GM12878 (cell line): ENCODE results near the gene CRYBA2. TPM values are rescaled to one million over a fixed set of nuclear protein-coding genes. Genes with fewer than 3 reads are reported as not detected.
A peak's percentile ranks its signal among the peaks of the same experiment; 100 is the strongest.

Experiments
- ATAC-seq: fragments of 200-7000 bp; cut with Tn5 transposase; 3 replicates; pipeline ENCODE4 v1.9.1; 2020; ENCODE audit warnings: mild to moderate bottlenecking, moderate library complexity
- BruUV-seq: library from RNA; stranded (reverse); fragments of 400-500 nt; replicated peaks from 2 replicates; lab custom pipeline; 2021; lab: Mats Ljungman, UMichigan
- CTCF ChIA-PET: fragments of 300-600 bp; sonication (Branson Sonifier 250); formaldehyde crosslinking; extraction: SDS; loops from one replicate; lab custom pipeline; 2021; ENCODE audit warnings: inconsistent platforms; lab: Yijun Ruan, JAX
- POLR2A ChIA-PET: fragments of 350-600 bp; formaldehyde crosslinking; extraction: SDS; loops from one replicate; lab custom pipeline; 2021; ENCODE audit warnings: inconsistent platforms; lab: Charles Lee
- RAD21 ChIA-PET: fragments of 300-600 bp; sonication (Branson Sonifier 250); formaldehyde crosslinking; loops from one replicate; lab custom pipeline; 2023; ENCODE audit warnings: antibody characterized with exemption; ENCODE audit not compliant: unreplicated experiment; lab: Charles Lee
- SMC1A ChIA-PET: fragments of 300-600 bp; sonication (Branson Sonifier 250); formaldehyde crosslinking; loops from one replicate; lab custom pipeline; 2023; ENCODE audit not compliant: unreplicated experiment, uncharacterized antibody; lab: Charles Lee
- DNase-seq: peaks from one replicate; pipeline ENCODE4 v3.0.0-alpha.2; 2011; ENCODE audit warnings: low read depth, low spot score
- FAIRE-seq: peaks from 3 replicates; lab custom pipeline; 2011; peaks lifted over from hg19 to GRCh38; lab: Jason Lieb, UNC
- H2AFZ ChIP-seq: 2 replicates; pipeline ENCODE4 v1.6.0; 2011; ENCODE audit warnings: low read depth, low read length, control low read depth; ENCODE audit not compliant: control insufficient read depth
- H3K27ac ChIP-seq: 2 replicates; pipeline ENCODE4 v1.5.1; 2011; ENCODE audit warnings: control low read depth; ENCODE audit not compliant: control insufficient read depth, insufficient read depth
- H3K27me3 ChIP-seq, 2 experiments: replicated peaks in 1 of 2; 2 replicates each; pipeline versions ENCODE4 v1.6.0 to v1.6.1; 2011; ENCODE audit warnings: low read length in 1 of 2; ENCODE audit not compliant: control insufficient read depth in 2 of 2, insufficient read depth in 2 of 2
- H3K36me3 ChIP-seq, 2 experiments: 2 replicates each; pipeline ENCODE4 v1.5.1; 2011; ENCODE audit warnings: low read length in 1 of 2; ENCODE audit not compliant: control insufficient read depth in 2 of 2, insufficient read depth in 2 of 2
- H3K4me1 ChIP-seq: 2 replicates; pipeline ENCODE4 v1.6.1; 2011; ENCODE audit warnings: mild to moderate bottlenecking, low read length, moderate library complexity, mixed read lengths; ENCODE audit not compliant: control insufficient read depth, insufficient read depth
- H3K4me2 ChIP-seq: 2 replicates; pipeline ENCODE4 v1.6.0; 2011; ENCODE audit warnings: control low read depth; ENCODE audit not compliant: control insufficient read depth, insufficient read depth
- H3K4me3 ChIP-seq: fragments of 200-600 bp; sonication (generic); 2 replicates; pipeline ENCODE4 v1.5.1; 2016
- H3K79me2 ChIP-seq: 2 replicates; pipeline ENCODE4 v1.6.0; 2011; ENCODE audit warnings: low read length; ENCODE audit not compliant: control insufficient read depth, insufficient read depth
- H3K9ac ChIP-seq: 2 replicates; pipeline ENCODE4 v1.8.0; 2011; ENCODE audit warnings: low read length, control low read depth, mixed read lengths; ENCODE audit not compliant: control insufficient read depth, insufficient read depth
- H3K9me3 ChIP-seq: replicated peaks from 3 replicates; pipeline ENCODE4 v1.5.1; 2011; ENCODE audit warnings: mild to moderate bottlenecking, low read length; ENCODE audit not compliant: control insufficient read depth, insufficient read depth
- H4K20me1 ChIP-seq: 2 replicates; pipeline ENCODE4 v1.6.0; 2011; ENCODE audit not compliant: control insufficient read depth, insufficient read depth
- ATF2 ChIP-seq: IDR thresholded peaks from 2 replicates; pipeline ENCODE4 v1.6.1; 2012; ENCODE audit warnings: low read length, inconsistent platforms
- BMI1 ChIP-seq: fragments of 450-650 bp; IDR thresholded peaks from 2 replicates; pipeline ENCODE4 v1.6.1; 2016; ENCODE audit warnings: mild to moderate bottlenecking, moderate library complexity, borderline replicate concordance
- FOXK2 ChIP-seq: fragments of 450-650 bp; IDR thresholded peaks from 2 replicates; pipeline ENCODE4 v1.6.1; 2017; ENCODE audit warnings: mild to moderate bottlenecking, moderate library complexity
- HDAC2 ChIP-seq: fragments of 200-600 bp; sonication (generic); IDR thresholded peaks from 2 replicates; pipeline ENCODE4 v1.6.1; 2017
- NR2C2 ChIP-seq: IDR thresholded peaks from 2 replicates; pipeline ENCODE4 v1.6.1; 2011; ENCODE audit warnings: borderline replicate concordance, low read depth; ENCODE audit not compliant: control insufficient read depth, insufficient read length
- YY1 ChIP-seq: IDR thresholded peaks from 2 replicates; pipeline ENCODE4 v1.6.1; 2011; ENCODE audit warnings: low read depth, mild to moderate bottlenecking, low read length
- WGBS: methylation state at CpG from one replicate; pipeline ENCODE4 v1.1.6; 2016; ENCODE audit warnings: low lambda C conversion rate; ENCODE audit not compliant: insufficient replicate concordance, insufficient coverage; ENCODE audit errors: missing lambda C conversion rate; 5-methylcytosine and 5-hydroxymethylcytosine counted together
- in situ Hi-C: fragments of 300-500 bp; cut with MboI; formaldehyde crosslinking; loops from 9 replicates; pipeline ENCODE4 v1.14.3; 2018; ENCODE audit warnings: mixed read lengths
- intact Hi-C: fragments of 100-400 bp; cut with micrococcal nuclease; formaldehyde crosslinking; loops from one replicate; pipeline ENCODE4 v1.14.2; 2022; ENCODE audit not compliant: unreplicated experiment
- polyA plus RNA-seq, 11 experiments: library from polyadenylated mRNA; depleted of rRNA in 4 of 11; unstranded in 6 of 11; stranded (reverse) in 5 of 11; fragments of >200 nt; fragmentation: Nextera tagmentation in 4 of 11; fragmentation: Illumina TruSeq in 1 of 11; extraction: Ambion mirVana in 4 of 11; extraction: Trizol in 1 of 11; gene quantifications; 1 replicate in 1 of 11; 2 replicates in 10 of 11; pipeline versions ENCODE4 v1.2.1 to v1.2.3, GENCODE V29; 2011 to 2016; ENCODE audit warnings: inconsistent platforms in 2 of 11, missing spikeins in 2 of 11, low read depth in 1 of 11
- total RNA-seq, 4 experiments: library from RNA; depleted of rRNA in 3 of 4; stranded (reverse); fragments of >200 nt in 3 of 4; fragmentation: Illumina TruSeq in 1 of 4; extraction: Trizol in 1 of 4; gene quantifications; 2 replicates each; pipeline versions ENCODE4 v1.2.1 to v1.2.3, GENCODE V29; 2013 to 2021

Gene CRYBA2
- total and polyA plus RNA-seq, 10 of the 15 experiments (the other 5 are each of a cell fraction or from before 2014, with no cell fraction given) = not detected

GRCh38 chr2:219041252-219041651 lies 48.0 kb upstream of the CRYBA2 start, which contains the start of gene CFAP65:
TSS of gene CFAP65 (minus strand) at chr2:219041516. CDS start at chr2:219039048, 2,468 bp downstream.
- Histone ChIP-seq H3K4me1 (no peaks in the 10 kb centered on the region), H3K27ac (no peak within 1 kb of the TSS), H3K4me2 (no peak within 1 kb of the TSS), H2AFZ (no peak within 1 kb of the TSS), H3K9me3 (no peaks in the 10 kb centered on the region), H3K9ac (no peak within 1 kb of the TSS), H4K20me1 (no peaks in the 10 kb centered on the region), H3K4me3 (no peak within 1 kb of the TSS), H3K27me3 (peaks cover 0 to 13% of the 10 kb centered on the region in 2 experiments; a peak in 2 of 4 replicates), H3K36me3 (no peaks in the 10 kb centered on the region), H3K79me2 (no peaks in the 10 kb centered on the region)
- no peak for DNase-seq
- SMC1A ChIA-PET = interaction anchor here (1.5 kb wide), 1 partner anchor 63 kb away, joined by 3 read pairs; no protein-coding TSS in a partner anchor
- POLR2A ChIA-PET = interaction anchor here (0.8 kb wide), 1 partner anchor 143 kb away, joined by 3 read pairs; no protein-coding TSS in a partner anchor
- no peak for TF ChIP-seq FOXK2
- peak; percentile 89 for TF ChIP-seq YY1
- peak; percentile 55; the same call in 1 of the 2 replicates for TF ChIP-seq BMI1
- BruUV-seq = no TSS peak
- CTCF ChIA-PET = interaction anchor here (0.6 to 1.7 kb wide), 8 partner anchors 12 to 118 kb away, joined by 3 to 6 read pairs (median 4); no protein-coding TSS in a partner anchor
- no peak for ATAC-seq
- 8% methylated on average over 21 of the region's 21 CpGs for WGBS
- FAIRE-seq = no peak
- intact Hi-C loops = no loop called here
- RAD21 ChIA-PET = no interaction called here
- in situ Hi-C loops = no loop called here

DNA sequence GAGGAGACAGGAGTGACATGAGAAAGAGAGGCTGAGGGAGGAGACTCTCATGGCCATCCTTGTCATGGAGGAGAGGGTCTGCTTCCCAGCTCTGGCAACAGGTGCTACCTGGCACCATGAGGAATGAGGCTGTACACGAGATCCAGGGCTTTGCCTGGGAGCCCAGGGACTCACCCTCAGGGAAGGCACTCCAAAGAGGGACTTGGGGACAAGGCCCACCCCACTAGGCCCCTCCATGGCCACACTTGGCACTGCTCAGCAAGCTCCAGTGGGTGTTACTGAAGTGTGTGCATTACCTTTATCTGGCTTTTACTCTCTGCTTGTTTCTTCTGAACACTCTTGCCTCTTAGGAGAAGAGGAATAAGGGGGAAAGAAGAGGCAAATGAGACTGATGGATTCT lies 45.4 kb upstream of the CRYBA2 start:
- H3K4me3 ChIP-seq = no peak overlapping the region
- H3K27ac ChIP-seq = no peak overlapping the region
- H3K9ac ChIP-seq = no peak overlapping the region
- FAIRE-seq = no peak
- RAD21 ChIA-PET = no interaction called here
- POLR2A ChIA-PET = no interaction called here
- H3K36me3 ChIP-seq = no peaks in the 10 kb centered on the region
- no peak for ATAC-seq
- SMC1A ChIA-PET = no interaction called here
- intact Hi-C loops (no loop called here), in situ Hi-C loops (no loop called here)
- H3K4me1 ChIP-seq = no peaks in the 10 kb centered on the region
- CTCF ChIA-PET = interaction anchor here (0.6 to 1.5 kb wide), 4 partner anchors 9 to 329 kb away, joined by 3 to 4 read pairs (median 4); no protein-coding TSS in a partner anchor
- H4K20me1 ChIP-seq = no peaks in the 10 kb centered on the region
- no peaks in the 10 kb centered on the region for H3K9me3 ChIP-seq
- WGBS = 0% methylated on average over 1 of the region's 1 CpG
- no peaks in the 10 kb centered on the region for H3K79me2 ChIP-seq
- H3K4me2 ChIP-seq = no peak overlapping the region
- no peak overlapping the region for H2AFZ ChIP-seq
- H3K27me3 ChIP-seq = peaks cover 0 to 13% of the 10 kb centered on the region in 2 experiments; a peak in 3 of 4 replicates
- no TSS peak for BruUV-seq
- no peak for DNase-seq
- no peak for TF ChIP-seq HDAC2
- TF ChIP-seq NR2C2 = no peak
- no peak for TF ChIP-seq ATF2
